ENCODE measurements around the gene ABI3.

GRCh38 chr17:49162866-49163265 lies 47.6 kb upstream of the ABI3 start:
- TF ChIP-seq CTCF (IDR thresholded peaks at IDR 0.05 in 2 of 3, conservative IDR thresholded peaks at IDR 0.05 in 1 of 3; ENCODE audit: insufficient read depth in 2 of 3, low read depth in 1 of 3, low read length in 3 of 3) (no peak), TAF1 (IDR thresholded peaks at IDR 0.05; ENCODE audit: control insufficient read depth, extremely low read depth, insufficient read depth, low read length, severe bottlenecking) (no peak)

Data from K562 (cell line).